Hepatocyte (in vitro differentiated cells): ENCODE measurements around the gene ZNF425. TPM values are rescaled to one million over a fixed set of nuclear protein-coding genes. Genes with fewer than 3 reads are reported as not detected.

ENCODE experiments used
- DNase-seq: peaks from one replicate; pipeline ENCODE4 v3.0.0-alpha.2; 2016; ENCODE audit warnings: low spot score
- H2AFZ ChIP-seq: fragments of 200-600 bp; sonication (generic); 2 replicates; pipeline ENCODE4 v1.6.0; 2016; ENCODE audit warnings: antibody characterized with exemption, mild to moderate bottlenecking
- H3K27ac ChIP-seq: fragments of 200-600 bp; sonication (generic); 2 replicates; pipeline ENCODE4 v1.5.1; 2016; ENCODE audit warnings: mild to moderate bottlenecking
- H3K27me3 ChIP-seq: fragments of 200-600 bp; sonication (generic); 2 replicates; pipeline ENCODE4 v1.6.1; 2016
- H3K36me3 ChIP-seq: fragments of 200-600 bp; sonication (generic); replicated peaks from 2 replicates; pipeline ENCODE4 v1.5.1; 2016; ENCODE audit warnings: low read depth; ENCODE audit not compliant: insufficient read depth
- H3K4me1 ChIP-seq: fragments of 200-600 bp; sonication (generic); 2 replicates; pipeline ENCODE4 v1.5.1; 2016; ENCODE audit warnings: mild to moderate bottlenecking, moderate library complexity; ENCODE audit not compliant: insufficient read depth
- H3K4me2 ChIP-seq: fragments of 200-600 bp; sonication (generic); 2 replicates; pipeline ENCODE4 v1.6.0; 2016
- H3K4me3 ChIP-seq: fragments of 200-600 bp; sonication (generic); 2 replicates; pipeline ENCODE4 v1.5.1; 2016; ENCODE audit warnings: mild to moderate bottlenecking
- H3K79me2 ChIP-seq: fragments of 200-600 bp; sonication (generic); 2 replicates; pipeline ENCODE4 v1.6.0; 2017; ENCODE audit warnings: mild to moderate bottlenecking
- H3K9me2 ChIP-seq: fragments of 200-600 bp; sonication (generic); replicated peaks from 2 replicates; pipeline ENCODE4 v1.6.0; 2017; ENCODE audit warnings: mild to moderate bottlenecking; ENCODE audit not compliant: insufficient read depth
- H3K9me3 ChIP-seq: fragments of 200-600 bp; sonication (generic); 2 replicates; pipeline ENCODE4 v1.5.1; 2016; ENCODE audit warnings: low read depth, mild to moderate bottlenecking
- H4K20me1 ChIP-seq: fragments of 200-600 bp; sonication (generic); 2 replicates; pipeline ENCODE4 v1.6.0; 2016; ENCODE audit warnings: mild to moderate bottlenecking; ENCODE audit not compliant: insufficient read depth, poor library complexity, severe bottlenecking
- EZH2 ChIP-seq: fragments of 200-600 bp; sonication (generic); IDR thresholded peaks from 2 replicates; pipeline ENCODE4 v1.6.1; 2016; ENCODE audit warnings: antibody characterized with exemption, mild to moderate bottlenecking, borderline replicate concordance
- EZH2phosphoT487 ChIP-seq: fragments of 200-600 bp; sonication (generic); IDR thresholded peaks from one replicate; pipeline ENCODE4 v1.6.1; 2018; ENCODE audit warnings: antibody characterized with exemption, mild to moderate bottlenecking, low read depth, moderate library complexity; ENCODE audit not compliant: unreplicated experiment, severe bottlenecking
- WGBS: methylation state at CpG from one replicate; pipeline ENCODE4 v1.1.6; 2016; ENCODE audit warnings: low lambda C conversion rate; ENCODE audit errors: missing lambda C conversion rate; 5-methylcytosine and 5-hydroxymethylcytosine counted together
- polyA plus RNA-seq: library from polyadenylated mRNA; unstranded; fragments of >200 nt; fragmentation: Nextera tagmentation; extraction: Ambion mirVana; gene quantifications from 2 replicates; pipeline ENCODE4 v1.2.1, GENCODE V29; 2016
- total RNA-seq: library from RNA; depleted of rRNA; stranded (reverse); fragments of >200 nt; gene quantifications from 2 replicates; pipeline ENCODE4 v1.2.3, GENCODE V29; 2014
- TF ChIP-seq, protein P1 (sequence below): fragments of 200-600 bp; sonication (generic); IDR thresholded peaks from 2 replicates; pipeline ENCODE4 v1.5.1; 2016; ENCODE audit warnings: antibody characterized with exemption, mild to moderate bottlenecking; ENCODE audit not compliant: poor library complexity

Gene ZNF425
- total and polyA plus RNA-seq, 2 experiments from 2014 or later, result 3.3 to 3.9 TPM

DNA sequence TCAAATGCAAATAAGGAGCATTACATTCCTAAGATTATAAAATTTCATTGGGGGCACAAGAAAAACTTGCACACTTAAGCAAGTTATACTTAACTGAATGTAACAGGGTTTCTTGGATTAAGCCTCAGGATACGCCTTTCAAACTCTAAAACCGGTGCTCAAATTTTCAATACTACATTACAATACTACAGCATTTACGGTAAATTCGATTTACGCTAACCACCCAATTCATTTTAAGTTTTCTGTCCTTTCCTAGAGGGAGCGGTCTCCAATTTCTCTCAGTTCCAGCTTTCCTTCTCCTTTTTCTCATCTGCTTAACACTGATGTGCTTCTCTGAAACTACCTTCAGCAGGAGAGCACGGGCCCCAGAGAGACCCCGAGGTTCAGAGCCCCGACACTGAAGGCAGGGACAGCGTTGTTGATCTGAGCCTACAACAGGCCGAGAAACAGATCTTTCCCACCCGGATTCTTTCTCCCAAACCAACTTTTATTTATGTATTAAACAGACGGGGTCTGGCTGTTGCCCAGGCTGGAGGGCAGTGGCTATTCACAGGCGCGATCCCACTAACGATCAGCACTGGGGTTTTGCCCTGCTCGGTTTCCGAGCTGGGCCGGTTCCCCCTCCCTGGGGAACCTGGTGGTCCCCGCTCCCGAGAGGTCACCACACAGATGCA is 798 bp downstream of the ZNF425 start:
- TF ChIP-seq EZH2 (no peak), EZH2phosphoT487 (no peak)
- TF ChIP-seq, protein P1, sequence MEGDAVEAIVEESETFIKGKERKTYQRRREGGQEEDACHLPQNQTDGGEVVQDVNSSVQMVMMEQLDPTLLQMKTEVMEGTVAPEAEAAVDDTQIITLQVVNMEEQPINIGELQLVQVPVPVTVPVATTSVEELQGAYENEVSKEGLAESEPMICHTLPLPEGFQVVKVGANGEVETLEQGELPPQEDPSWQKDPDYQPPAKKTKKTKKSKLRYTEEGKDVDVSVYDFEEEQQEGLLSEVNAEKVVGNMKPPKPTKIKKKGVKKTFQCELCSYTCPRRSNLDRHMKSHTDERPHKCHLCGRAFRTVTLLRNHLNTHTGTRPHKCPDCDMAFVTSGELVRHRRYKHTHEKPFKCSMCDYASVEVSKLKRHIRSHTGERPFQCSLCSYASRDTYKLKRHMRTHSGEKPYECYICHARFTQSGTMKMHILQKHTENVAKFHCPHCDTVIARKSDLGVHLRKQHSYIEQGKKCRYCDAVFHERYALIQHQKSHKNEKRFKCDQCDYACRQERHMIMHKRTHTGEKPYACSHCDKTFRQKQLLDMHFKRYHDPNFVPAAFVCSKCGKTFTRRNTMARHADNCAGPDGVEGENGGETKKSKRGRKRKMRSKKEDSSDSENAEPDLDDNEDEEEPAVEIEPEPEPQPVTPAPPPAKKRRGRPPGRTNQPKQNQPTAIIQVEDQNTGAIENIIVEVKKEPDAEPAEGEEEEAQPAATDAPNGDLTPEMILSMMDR, result no peak
- H3K9me3 ChIP-seq, result no peaks in the 10 kb centered on the region
- peaks cover 44% of the 10 kb centered on the region for H3K79me2 ChIP-seq
- no peaks in the 10 kb centered on the region for H3K27me3 ChIP-seq
- H3K4me2 ChIP-seq, result peak overlapping the region; percentile 90
- H4K20me1 ChIP-seq, result no peaks in the 10 kb centered on the region
- WGBS, result 2% methylated on average over 20 of the region's 21 CpGs
- peak overlapping the region; percentile 100 for H3K27ac ChIP-seq
- H3K4me3 ChIP-seq, result peak overlapping the region; percentile 100
- H2AFZ ChIP-seq, result peak overlapping the region; percentile 99
- peaks cover 11% of the 10 kb centered on the region for H3K4me1 ChIP-seq
- H3K36me3 ChIP-seq, result no peaks in the 10 kb centered on the region
- no peaks in the 10 kb centered on the region for H3K9me2 ChIP-seq
- DNase-seq, result no peak

DNA sequence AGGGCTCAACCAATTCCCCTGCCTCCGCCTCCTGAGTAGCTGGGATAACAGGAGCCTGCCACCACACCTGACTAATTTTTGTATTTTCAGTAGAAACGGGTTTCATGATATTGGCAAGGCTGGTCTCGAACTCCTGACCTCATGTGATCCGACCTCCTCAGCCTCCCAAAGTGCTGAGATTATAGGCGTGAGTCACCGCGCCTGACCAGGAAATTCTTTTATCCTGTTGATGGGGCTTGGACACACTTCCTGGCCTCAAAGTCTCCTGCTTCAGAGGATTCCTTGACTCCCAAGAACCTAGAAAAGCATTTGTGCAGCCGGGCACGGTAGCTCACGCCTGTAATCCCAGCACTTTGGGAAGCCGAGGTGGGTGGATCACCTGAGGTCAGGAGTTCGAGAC is 16.2 kb downstream of the ZNF425 start:
- Histone ChIP-seq H2AFZ (no peak overlapping the region), H3K4me2 (no peak overlapping the region), H3K9me2 (no peaks in the 10 kb centered on the region), H3K27me3 (no peaks in the 10 kb centered on the region), H4K20me1 (no peaks in the 10 kb centered on the region), H3K79me2 (no peaks in the 10 kb centered on the region), H3K4me1 (no peaks in the 10 kb centered on the region), H3K4me3 (no peak overlapping the region), H3K27ac (no peak overlapping the region), H3K9me3 (no peaks in the 10 kb centered on the region), H3K36me3 (no peaks in the 10 kb centered on the region)
- DNase-seq, result no peak
- 95% methylated on average over 12 of the region's 12 CpGs for whole genome bisulfite sequencing
- TF ChIP-seq EZH2 (no peak), EZH2phosphoT487 (no peak)

DNA sequence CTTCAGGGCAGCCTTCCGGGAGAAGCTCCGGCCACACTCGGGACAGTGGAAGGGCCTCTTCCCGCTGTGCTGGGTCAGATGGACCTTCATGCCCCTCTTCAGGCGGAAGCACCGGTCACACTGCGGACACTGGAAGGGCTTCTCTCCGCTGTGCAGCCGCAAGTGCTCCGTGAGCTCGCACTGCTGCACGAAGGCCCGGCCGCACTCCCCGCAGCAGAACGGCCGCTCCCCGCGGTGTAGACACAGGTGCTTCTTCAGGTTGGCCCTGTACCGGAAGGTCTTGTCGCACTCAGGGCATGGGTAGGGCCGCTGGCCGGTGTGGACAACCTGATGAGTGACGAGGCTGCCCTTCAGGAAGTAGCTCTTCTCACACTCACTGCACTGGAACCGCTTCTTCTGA is 21.4 kb downstream of the ZNF425 start:
- H3K4me3 ChIP-seq, result no peak overlapping the region
- 98% methylated on average over 25 of the region's 25 CpGs for WGBS
- no peaks in the 10 kb centered on the region for H3K4me1 ChIP-seq
- H3K27me3 ChIP-seq, result no peaks in the 10 kb centered on the region
- no peaks in the 10 kb centered on the region for H3K9me3 ChIP-seq
- no peak overlapping the region for H3K27ac ChIP-seq
- H3K9me2 ChIP-seq, result no peaks in the 10 kb centered on the region
- DNase-seq, result no peak
- H4K20me1 ChIP-seq, result no peaks in the 10 kb centered on the region
- no peak overlapping the region for H2AFZ ChIP-seq
- H3K4me2 ChIP-seq, result no peak overlapping the region
- no peaks in the 10 kb centered on the region for H3K36me3 ChIP-seq
- no peaks in the 10 kb centered on the region for H3K79me2 ChIP-seq
- TF ChIP-seq EZH2phosphoT487 (no peak), EZH2 (no peak)
- TF ChIP-seq, protein P1, result no peak

DNA sequence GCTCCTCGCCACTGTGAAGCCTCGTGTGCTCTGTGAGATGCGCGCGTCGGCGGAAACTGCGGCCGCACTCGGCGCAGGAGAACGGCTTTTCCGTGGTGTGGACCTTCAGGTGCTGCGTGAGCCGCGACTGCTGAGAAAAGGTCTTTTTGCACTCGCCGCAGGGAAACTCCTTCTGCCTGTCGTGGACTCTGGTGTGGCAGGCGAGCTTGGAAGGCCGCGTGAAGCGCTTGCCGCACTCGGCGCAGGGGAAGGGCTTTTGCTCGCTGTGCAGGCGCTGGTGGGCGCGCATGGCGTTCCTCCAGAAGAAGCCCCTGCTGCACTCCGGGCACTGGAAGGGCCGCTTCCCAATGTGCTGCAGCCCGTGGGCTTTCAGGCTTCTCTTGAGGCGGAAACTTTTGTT is 21.9 kb downstream of the ZNF425 start:
- Histone ChIP-seq H3K27ac (no peak overlapping the region), H3K9me2 (no peaks in the 10 kb centered on the region), H3K4me2 (no peak overlapping the region), H3K79me2 (no peaks in the 10 kb centered on the region), H4K20me1 (no peaks in the 10 kb centered on the region), H3K4me1 (no peaks in the 10 kb centered on the region), H3K36me3 (no peaks in the 10 kb centered on the region), H2AFZ (no peak overlapping the region), H3K4me3 (no peak overlapping the region), H3K27me3 (no peaks in the 10 kb centered on the region), H3K9me3 (no peaks in the 10 kb centered on the region)
- 97% methylated on average over 35 of the region's 35 CpGs for WGBS
- no peak for DNase-seq
- TF ChIP-seq EZH2 (no peak), EZH2phosphoT487 (no peak)
- TF ChIP-seq, protein P1, result no peak
